HCT116 (cell line): ENCODE results near the gene RLBP1. TPM values are rescaled to one million over a fixed set of nuclear protein-coding genes. Genes with fewer than 3 reads are reported as not detected.

ENCODE experiments used
- ATAC-seq: fragments of 200-7000 bp; cut with Tn5 transposase; 2 replicates; pipeline ENCODE4 v1.9.1; 2020; ENCODE audit warnings: mild to moderate bottlenecking, moderate library complexity
- BruUV-seq: library from RNA; stranded (reverse); fragments of 400-500 nt; replicated peaks from 2 replicates; lab custom pipeline; 2021; lab: Mats Ljungman, UMichigan
- CTCF ChIA-PET: fragments of 300-600 bp; sonication (Branson Sonifier 250); formaldehyde crosslinking; loops from one replicate; lab custom pipeline; 2021; ENCODE audit warnings: antibody characterized with exemption; lab: Charles Lee
- POLR2A ChIA-PET: fragments of 300-600, 350-600 bp; sonication (Branson Sonifier 250); formaldehyde crosslinking; loops from one replicate; lab custom pipeline; 2021; ENCODE audit warnings: antibody characterized with exemption; lab: Charles Lee
- RAD21 ChIA-PET, 2 experiments: fragments of 300-600 bp; sonication (Branson Sonifier 250); formaldehyde crosslinking; loops; one replicate each; lab custom pipeline; 2023; ENCODE audit warnings: low total read pairs in 2 of 2; ENCODE audit not compliant: uncharacterized antibody in 2 of 2, unreplicated experiment in 2 of 2, low non-redundant PET in 1 of 2; lab: Charles Lee
- DNase-seq: peaks from one replicate; pipeline ENCODE4 v3.0.0-alpha.2; 2010; ENCODE audit warnings: low read depth, low spot score
- H2AFZ ChIP-seq: fragments of 200-600 bp; shearing (Covaris generic), sonication (generic); 2 replicates; pipeline ENCODE4 v1.6.1; 2017; ENCODE audit warnings: low read depth, mixed run types, mixed read lengths, antibody characterized with exemption, low read length; ENCODE audit not compliant: poor library complexity, severe bottlenecking
- H3K27ac ChIP-seq: 2 replicates; pipeline ENCODE4 v1.5.1; 2012; ENCODE audit warnings: low read depth, low read length
- H3K27me3 ChIP-seq: fragments of 200-600 bp; sonication (generic); 2 replicates; pipeline ENCODE4 v1.6.1; 2016; ENCODE audit warnings: mixed run types, low read length, mixed read lengths; ENCODE audit not compliant: insufficient read depth
- H3K36me3 ChIP-seq, 2 experiments: fragments of 200-500 bp in 1 of 2; fragments of 200-600 bp in 1 of 2; sonication (Bioruptor generic) in 1 of 2; sonication (generic) in 1 of 2; 2 replicates each; pipeline versions ENCODE4 v1.5.1 to v1.6.1; 2014 to 2016; ENCODE audit warnings: low read length in 2 of 2, inconsistent platforms in 1 of 2, mixed read lengths in 1 of 2, mixed run types in 1 of 2; ENCODE audit not compliant: insufficient read depth in 2 of 2, control insufficient read depth in 1 of 2
- H3K4me1 ChIP-seq, 2 experiments: fragments of 200-600 bp in 1 of 2; sonication (generic) in 1 of 2; 2 replicates each; pipeline versions ENCODE4 v1.5.1 to v1.6.1; 2012 to 2017; ENCODE audit warnings: low read length in 2 of 2, inconsistent platforms in 1 of 2, mild to moderate bottlenecking in 1 of 2, mixed read lengths in 1 of 2, mixed run types in 1 of 2, moderate library complexity in 1 of 2; ENCODE audit not compliant: insufficient read depth in 2 of 2, control insufficient read depth in 1 of 2
- H3K4me2 ChIP-seq: fragments of 200-600 bp; sonication (generic); 2 replicates; pipeline ENCODE4 v1.6.1; 2017; ENCODE audit warnings: mixed run types, low read length, mixed read lengths
- H3K4me3 ChIP-seq, 2 experiments: fragments of 200-600 bp in 1 of 2; sonication (generic) in 1 of 2; replicated peaks in 1 of 2; 2 replicates each; pipeline ENCODE4 v1.5.1; 2011 to 2016; ENCODE audit warnings: low read length in 2 of 2, control low read depth in 1 of 2, low read depth in 1 of 2, mild to moderate bottlenecking in 1 of 2, mixed read lengths in 1 of 2, mixed run types in 1 of 2
- H3K79me2 ChIP-seq: fragments of 200-600 bp; sonication (generic); 2 replicates; pipeline ENCODE4 v1.6.1; 2017; ENCODE audit warnings: mild to moderate bottlenecking, mixed run types, low read length, moderate library complexity, mixed read lengths; ENCODE audit not compliant: insufficient read depth
- H3K9ac ChIP-seq: fragments of 200-600 bp; sonication (generic); 2 replicates; pipeline ENCODE4 v1.6.1; 2016; ENCODE audit warnings: low read length, mixed read lengths
- H3K9me2 ChIP-seq: fragments of 200-600 bp; sonication (generic), shearing (Covaris generic); 2 replicates; pipeline ENCODE4 v1.6.1; 2017; ENCODE audit warnings: mixed run types, mild to moderate bottlenecking, moderate library complexity; ENCODE audit not compliant: insufficient read depth
- H3K9me3 ChIP-seq, 2 experiments: fragments of 200-500 bp in 1 of 2; fragments of 200-600 bp in 1 of 2; sonication (Bioruptor generic) in 1 of 2; sonication (generic) in 1 of 2; 2 replicates each; pipeline ENCODE4 v1.6.1; 2014 to 2017; ENCODE audit warnings: low read length in 2 of 2, mixed read lengths in 2 of 2, inconsistent platforms in 1 of 2, low read depth in 1 of 2, mild to moderate bottlenecking in 1 of 2, mixed run types in 1 of 2, moderate library complexity in 1 of 2; ENCODE audit not compliant: control insufficient read depth in 1 of 2, insufficient read depth in 1 of 2
- H4K20me1 ChIP-seq: fragments of 200-600 bp; sonication (generic), shearing (Covaris generic); 2 replicates; pipeline ENCODE4 v1.6.1; 2017; ENCODE audit warnings: mixed run types, mild to moderate bottlenecking, moderate library complexity; ENCODE audit not compliant: insufficient read depth
- ATF3 ChIP-seq: IDR thresholded peaks from 2 replicates; pipeline ENCODE4 v1.6.1; 2012
- CBX3 ChIP-seq: IDR thresholded peaks from 2 replicates; pipeline ENCODE4 v1.6.1; 2012; ENCODE audit warnings: low read depth
- CEBPB ChIP-seq: IDR thresholded peaks from 2 replicates; pipeline ENCODE4 v1.6.1; 2012; ENCODE audit warnings: low read depth
- EGR1 ChIP-seq: IDR thresholded peaks from 2 replicates; pipeline ENCODE4 v1.6.1; 2012; ENCODE audit warnings: low read depth
- ELF1 ChIP-seq: IDR thresholded peaks from 2 replicates; pipeline ENCODE4 v1.6.1; 2012; ENCODE audit warnings: low read depth, borderline replicate concordance
- FOSL1 ChIP-seq: IDR thresholded peaks from 2 replicates; pipeline ENCODE4 v1.6.1; 2012; ENCODE audit warnings: low read depth
- JUND ChIP-seq: IDR thresholded peaks from 2 replicates; pipeline ENCODE4 v1.6.1; 2012
- MAX ChIP-seq: IDR thresholded peaks from 2 replicates; pipeline ENCODE4 v1.6.1; 2012
- POLR2AphosphoS5 ChIP-seq: IDR thresholded peaks from 2 replicates; pipeline ENCODE4 v1.6.1; 2011; ENCODE audit warnings: mild to moderate bottlenecking, low read depth, low read length, moderate library complexity
- RAD21 ChIP-seq: IDR thresholded peaks from 2 replicates; pipeline ENCODE4 v1.6.1; 2012; ENCODE audit warnings: low read depth, mild to moderate bottlenecking
- SIN3A ChIP-seq: IDR thresholded peaks from 2 replicates; pipeline ENCODE4 v1.6.1; 2012; ENCODE audit warnings: low read depth
- SP1 ChIP-seq: IDR thresholded peaks from 2 replicates; pipeline ENCODE4 v1.6.1; 2012; ENCODE audit warnings: low read depth
- SRF ChIP-seq: IDR thresholded peaks from 2 replicates; pipeline ENCODE4 v1.6.1; 2012; ENCODE audit warnings: low read depth
- YY1 ChIP-seq: IDR thresholded peaks from 2 replicates; pipeline ENCODE4 v1.6.1; 2011; ENCODE audit warnings: low read length, low read depth, moderate library complexity, mild to moderate bottlenecking; ENCODE audit not compliant: insufficient replicate concordance; ENCODE audit errors: extremely low read depth
- ZBTB33 ChIP-seq: IDR thresholded peaks from 2 replicates; pipeline ENCODE4 v1.6.1; 2011; ENCODE audit warnings: mild to moderate bottlenecking, low read length, moderate library complexity; ENCODE audit not compliant: insufficient replicate concordance; ENCODE audit errors: extremely low read depth
- ZNF274 ChIP-seq: fragments of 200-500 bp; sonication (Bioruptor generic); IDR thresholded peaks from 2 replicates; pipeline ENCODE4 v1.6.1; 2014; ENCODE audit warnings: mild to moderate bottlenecking, low read depth, low read length, inconsistent platforms
- intact Hi-C: fragments of 100-400 bp; cut with micrococcal nuclease; formaldehyde crosslinking; loops from 2 replicates; pipeline ENCODE4 v1.10.0; 2022
- total RNA-seq: library from RNA; stranded (reverse); gene quantifications from one replicate; pipeline ENCODE4 v1.2.1, GENCODE V29; 2021; ENCODE audit not compliant: unreplicated experiment

RLBP1 gene
- total RNA-seq, 1 experiment from 2014 or later, result 0.12 TPM

GRCh38 chr15:89165677-89166076, 55.7 kb downstream of the RLBP1 start:
- intact Hi-C loops, result no loop called here
- Histone ChIP-seq H4K20me1 (no peaks in the 10 kb centered on the region), H3K27me3 (no peaks in the 10 kb centered on the region), H3K9me2 (no peaks in the 10 kb centered on the region), H3K27ac (no peak overlapping the region), H3K4me1 (peaks cover 22 to 37% of the 10 kb centered on the region in 2 experiments), H3K9ac (no peak overlapping the region), H3K9me3 (no peaks in the 10 kb centered on the region), H2AFZ (no peak overlapping the region), H3K4me2 (no peak overlapping the region), H3K4me3 (no peak overlapping the region), H3K36me3 (no peaks in the 10 kb centered on the region), H3K79me2 (no peaks in the 10 kb centered on the region)
- CTCF ChIA-PET, result interaction anchor here (1.4 kb wide), 1 partner anchor 12 kb away, joined by 4 read pairs; no protein-coding TSS in a partner anchor
- ATAC-seq (no peak), DNase-seq (no peak)
- no TSS peak for BruUV-seq
- RAD21 ChIA-PET, result no interaction called here
- POLR2A ChIA-PET, result interaction anchor here (0.9 kb wide), 1 partner anchor 254 kb away, joined by 3 read pairs; no protein-coding TSS in a partner anchor
- TF ChIP-seq CBX3 (no peak), RAD21 (no peak), FOSL1 (no peak), ZNF274 (no peak), ELF1 (no peak), MAX (no peak), YY1 (no peak), SP1 (no peak), POLR2AphosphoS5 (no peak), SRF (no peak), EGR1 (no peak)

DNA sequence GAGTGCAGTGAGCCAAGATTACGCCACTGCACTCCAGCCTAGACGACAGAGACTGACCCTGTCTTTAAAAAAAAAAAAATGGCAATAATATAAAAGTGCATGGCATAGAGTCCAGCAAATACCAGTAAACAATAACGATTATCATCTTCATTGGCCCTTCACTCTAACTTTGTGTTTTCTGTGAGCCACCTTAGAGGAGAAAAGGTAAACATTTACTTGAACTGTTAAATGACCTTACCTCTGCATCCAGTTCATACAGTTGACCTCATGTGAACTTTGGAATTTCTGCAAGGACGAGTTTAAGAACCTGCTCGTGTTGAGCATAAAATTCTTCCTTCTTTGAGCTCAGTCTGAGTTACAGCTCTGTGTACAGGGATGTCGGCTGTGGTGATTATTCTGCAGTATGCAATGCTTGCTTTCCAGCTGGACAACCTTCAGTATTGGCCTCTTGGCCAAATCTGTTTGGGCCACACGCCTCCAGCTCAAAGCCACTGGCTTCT, 56.6 kb downstream of the RLBP1 start:
- BruUV-seq, result no TSS peak
- no peak overlapping the region for H3K4me2 ChIP-seq
- H3K9me2 ChIP-seq, result no peaks in the 10 kb centered on the region
- ChIA-PET RAD21 (no interaction called here), POLR2A (interaction anchor here (0.9 kb wide), 1 partner anchor 253 kb away, joined by 3 read pairs; no protein-coding TSS in a partner anchor), CTCF (interaction anchor here (1.4 kb wide), 1 partner anchor 13 kb away, joined by 4 read pairs; no protein-coding TSS in a partner anchor)
- DNase-seq (no peak), ATAC-seq (no peak)
- H3K4me1 ChIP-seq, result peaks cover 22 to 37% of the 10 kb centered on the region in 2 experiments
- H4K20me1 ChIP-seq, result no peaks in the 10 kb centered on the region
- no peaks in the 10 kb centered on the region for H3K36me3 ChIP-seq
- no peak overlapping the region for H3K27ac ChIP-seq
- intact Hi-C loops, result no loop called here
- no peak overlapping the region for H2AFZ ChIP-seq
- H3K79me2 ChIP-seq, result no peaks in the 10 kb centered on the region
- no peaks in the 10 kb centered on the region for H3K9me3 ChIP-seq
- H3K4me3 ChIP-seq, result no peak overlapping the region
- H3K27me3 ChIP-seq, result no peaks in the 10 kb centered on the region
- H3K9ac ChIP-seq, result no peak overlapping the region
- no peak for TF ChIP-seq YY1
- TF ChIP-seq FOSL1, result no peak
- TF ChIP-seq SRF, result no peak
- no peak for TF ChIP-seq SIN3A
- no peak for TF ChIP-seq CBX3
- no peak for TF ChIP-seq SP1
- TF ChIP-seq JUND, result no peak
- TF ChIP-seq ZBTB33, result no peak
- no peak for TF ChIP-seq ATF3
- TF ChIP-seq CEBPB, result no peak
- no peak for TF ChIP-seq ZNF274
